HL-60 (cell line): ENCODE data around the gene AP4S1.
"Not testable (repeated sequence)": the region's sequence is repeated elsewhere in the genome, so short reads cannot be mapped to it uniquely, and the experiment has no call there.

Experiments
- DNase-seq, 2 experiments: peaks; one replicate each; pipeline ENCODE4 v3.0.0-alpha.2; 2010 to 2020; ENCODE audit warnings: low read depth in 1 of 2, low spot score in 1 of 2
- H3K27ac ChIP-seq: fragments of 250-450 bp; sonication (Bioruptor Pico); replicated peaks from 2 replicates; pipeline ENCODE4 v1.5.1; 2020; ENCODE audit warnings: mild to moderate bottlenecking, moderate library complexity
- H3K27me3 ChIP-seq: fragments of 250-450 bp; sonication (Bioruptor Pico); 2 replicates; pipeline ENCODE4 v1.5.1; 2021; ENCODE audit warnings: mild to moderate bottlenecking, moderate library complexity; ENCODE audit not compliant: insufficient read depth, poor library complexity, severe bottlenecking
- H3K4me3 ChIP-seq: replicated peaks from 2 replicates; pipeline ENCODE4 v1.5.1; 2011; ENCODE audit warnings: mild to moderate bottlenecking, control low read depth, low read length; ENCODE audit not compliant: insufficient read depth
- CTCF ChIP-seq: IDR thresholded peaks from one replicate; pipeline ENCODE4 v1.5.1; 2011; ENCODE audit warnings: low read length, control low read depth, inconsistent platforms; ENCODE audit not compliant: insufficient read depth
- GABPA ChIP-seq: IDR thresholded peaks from 2 replicates; pipeline ENCODE4 v1.6.1; 2012; ENCODE audit warnings: low read depth
- POLR2AphosphoS5 ChIP-seq: IDR thresholded peaks from 2 replicates; pipeline ENCODE4 v1.6.1; 2012; ENCODE audit warnings: low read depth
- SPI1 ChIP-seq: IDR thresholded peaks from 2 replicates; pipeline ENCODE4 v1.6.1; 2012; ENCODE audit warnings: low read depth, mild to moderate bottlenecking, borderline replicate concordance
- TF ChIP-seq, protein P1 (sequence below): IDR thresholded peaks from 2 replicates; pipeline ENCODE4 v1.6.1; 2012; ENCODE audit warnings: low read depth; ENCODE audit not compliant: insufficient replicate concordance

Gene AP4S1

GRCh38 chr14:31003284-31003683, 22.2 kb upstream of the AP4S1 start:
- TF ChIP-seq GABPA (no peak), CTCF (no peak), POLR2AphosphoS5 (no peak), SPI1 (no peak)
- TF ChIP-seq, protein P1, sequence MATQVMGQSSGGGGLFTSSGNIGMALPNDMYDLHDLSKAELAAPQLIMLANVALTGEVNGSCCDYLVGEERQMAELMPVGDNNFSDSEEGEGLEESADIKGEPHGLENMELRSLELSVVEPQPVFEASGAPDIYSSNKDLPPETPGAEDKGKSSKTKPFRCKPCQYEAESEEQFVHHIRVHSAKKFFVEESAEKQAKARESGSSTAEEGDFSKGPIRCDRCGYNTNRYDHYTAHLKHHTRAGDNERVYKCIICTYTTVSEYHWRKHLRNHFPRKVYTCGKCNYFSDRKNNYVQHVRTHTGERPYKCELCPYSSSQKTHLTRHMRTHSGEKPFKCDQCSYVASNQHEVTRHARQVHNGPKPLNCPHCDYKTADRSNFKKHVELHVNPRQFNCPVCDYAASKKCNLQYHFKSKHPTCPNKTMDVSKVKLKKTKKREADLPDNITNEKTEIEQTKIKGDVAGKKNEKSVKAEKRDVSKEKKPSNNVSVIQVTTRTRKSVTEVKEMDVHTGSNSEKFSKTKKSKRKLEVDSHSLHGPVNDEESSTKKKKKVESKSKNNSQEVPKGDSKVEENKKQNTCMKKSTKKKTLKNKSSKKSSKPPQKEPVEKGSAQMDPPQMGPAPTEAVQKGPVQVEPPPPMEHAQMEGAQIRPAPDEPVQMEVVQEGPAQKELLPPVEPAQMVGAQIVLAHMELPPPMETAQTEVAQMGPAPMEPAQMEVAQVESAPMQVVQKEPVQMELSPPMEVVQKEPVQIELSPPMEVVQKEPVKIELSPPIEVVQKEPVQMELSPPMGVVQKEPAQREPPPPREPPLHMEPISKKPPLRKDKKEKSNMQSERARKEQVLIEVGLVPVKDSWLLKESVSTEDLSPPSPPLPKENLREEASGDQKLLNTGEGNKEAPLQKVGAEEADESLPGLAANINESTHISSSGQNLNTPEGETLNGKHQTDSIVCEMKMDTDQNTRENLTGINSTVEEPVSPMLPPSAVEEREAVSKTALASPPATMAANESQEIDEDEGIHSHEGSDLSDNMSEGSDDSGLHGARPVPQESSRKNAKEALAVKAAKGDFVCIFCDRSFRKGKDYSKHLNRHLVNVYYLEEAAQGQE: no peak
- DNase-seq: no peak
- no peaks in the 10 kb centered on the region for H3K27me3 ChIP-seq
- H3K4me3 ChIP-seq: no peak overlapping the region
- H3K27ac ChIP-seq: no peak overlapping the region

- not testable (repeated sequence) for H3K4me3 ChIP-seq, H3K27ac ChIP-seq, DNase-seq, H3K27me3 ChIP-seq
Observed at GRCh38 chr14:31004007-31004406, 21.4 kb upstream of the AP4S1 start.

- Histone ChIP-seq H3K27me3 (no peaks in the 10 kb centered on the region), H3K4me3 (no peak overlapping the region), H3K27ac (no peak overlapping the region)
- TF ChIP-seq GABPA (no peak), CTCF (no peak), SPI1 (no peak), POLR2AphosphoS5 (no peak)
- TF ChIP-seq, protein P1: no peak
- DNase-seq: no peak
Observed at GRCh38 chr14:31006703-31007102, 18.7 kb upstream of the AP4S1 start.

- DNase-seq: no peak
- Histone ChIP-seq H3K4me3 (no peak overlapping the region), H3K27ac (no peak overlapping the region), H3K27me3 (no peaks in the 10 kb centered on the region)
- TF ChIP-seq, protein P1: no peak
Observed at GRCh38 chr14:31009836-31010574, 15.4 kb upstream of the AP4S1 start.
